GM19025 (cell line): ENCODE measurements around the gene RFWD3.
"Not testable (repeated sequence)": the region's sequence is repeated elsewhere in the genome, so short reads cannot be mapped to it uniquely, and the experiment has no call there.

Experiments used
- ATAC-seq: cut with Tn5 transposase; IDR thresholded peaks from one replicate; pipeline ENCODE4 v1.9.1; 2021; ENCODE audit warnings: mild to moderate bottlenecking, low read depth, moderate library complexity; ENCODE audit not compliant: unreplicated experiment

The RFWD3 gene

DNA sequence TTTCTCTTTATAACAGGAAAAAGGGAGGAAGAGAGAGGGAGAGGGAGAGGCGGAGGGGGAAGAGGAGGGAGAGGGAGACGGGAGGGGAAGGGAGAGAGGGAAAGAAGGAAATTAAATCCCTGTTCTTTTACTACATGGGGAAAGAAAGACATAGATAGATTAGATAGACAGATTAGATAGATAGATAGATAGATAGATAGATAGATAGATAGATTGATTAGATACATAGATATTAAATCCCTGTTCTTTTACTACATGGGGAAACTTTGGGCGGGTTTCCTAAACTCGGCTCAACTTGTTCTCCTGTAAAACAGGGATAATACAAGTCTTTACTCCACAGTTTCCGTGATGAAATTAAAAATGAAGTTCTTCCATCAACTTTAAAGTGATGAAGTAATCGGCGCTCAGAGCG lies 661 bp downstream of the RFWD3 start:
- no peak for ATAC-seq

DNA sequence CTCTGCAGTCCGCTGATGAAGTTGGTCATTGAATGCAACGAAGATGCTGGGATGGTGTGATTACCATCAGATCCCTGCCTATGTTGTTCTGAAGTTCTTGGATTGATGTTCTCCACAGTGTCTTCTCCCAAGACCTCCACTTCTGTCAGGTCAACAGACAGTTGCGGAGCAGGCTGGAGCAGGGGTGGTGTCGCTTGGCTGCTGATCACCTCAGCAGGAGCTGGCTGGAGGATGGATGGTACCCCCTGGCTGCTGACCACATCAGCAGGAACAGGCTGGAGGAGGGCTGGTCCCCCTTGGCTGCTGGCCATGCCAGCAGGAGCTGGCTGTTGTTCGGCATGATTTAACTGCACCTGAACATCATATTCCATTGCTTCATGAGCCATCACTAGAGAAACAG lies 5.6 kb downstream of the RFWD3 start:
- ATAC-seq = no peak

DNA sequence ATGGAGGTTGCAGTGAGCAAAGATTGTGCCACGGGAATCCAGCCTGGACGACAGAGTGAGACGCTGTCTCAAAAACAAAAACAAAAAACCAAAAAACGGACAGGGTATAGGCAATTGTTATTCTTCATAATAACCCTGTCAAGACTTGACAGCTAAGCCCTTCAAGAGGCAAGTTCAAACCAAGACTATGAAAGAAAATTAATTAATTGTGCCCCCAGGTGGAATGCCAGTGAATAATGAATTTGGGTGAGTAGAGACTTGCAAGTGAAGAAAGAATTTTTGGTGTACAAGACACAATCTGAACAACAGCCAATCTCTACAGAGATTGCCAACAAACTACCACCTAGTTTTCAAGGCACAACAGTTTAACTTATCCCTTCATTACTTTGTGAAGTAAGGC lies 6.3 kb downstream of the RFWD3 start:
- no peak for ATAC-seq

DNA sequence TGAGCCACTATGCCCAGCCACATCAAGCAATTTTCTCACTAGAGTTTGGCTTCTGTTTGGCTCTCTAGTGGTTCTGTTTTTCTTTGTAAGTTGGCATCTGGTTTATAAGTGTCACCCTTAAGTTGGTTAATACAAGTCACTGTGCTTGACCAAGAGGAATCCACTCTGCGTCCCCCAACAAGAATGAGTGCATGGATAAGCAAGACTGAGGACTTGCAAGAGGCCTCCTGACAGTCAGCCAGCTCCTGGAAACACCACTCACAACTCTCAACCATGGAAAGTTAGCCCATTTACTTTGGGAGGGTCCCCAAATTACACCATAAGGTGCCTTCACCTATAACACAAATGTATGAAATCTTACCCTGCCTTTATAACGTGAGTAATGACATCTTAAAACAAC lies 7.6 kb downstream of the RFWD3 start:
- ATAC-seq = no peak

DNA sequence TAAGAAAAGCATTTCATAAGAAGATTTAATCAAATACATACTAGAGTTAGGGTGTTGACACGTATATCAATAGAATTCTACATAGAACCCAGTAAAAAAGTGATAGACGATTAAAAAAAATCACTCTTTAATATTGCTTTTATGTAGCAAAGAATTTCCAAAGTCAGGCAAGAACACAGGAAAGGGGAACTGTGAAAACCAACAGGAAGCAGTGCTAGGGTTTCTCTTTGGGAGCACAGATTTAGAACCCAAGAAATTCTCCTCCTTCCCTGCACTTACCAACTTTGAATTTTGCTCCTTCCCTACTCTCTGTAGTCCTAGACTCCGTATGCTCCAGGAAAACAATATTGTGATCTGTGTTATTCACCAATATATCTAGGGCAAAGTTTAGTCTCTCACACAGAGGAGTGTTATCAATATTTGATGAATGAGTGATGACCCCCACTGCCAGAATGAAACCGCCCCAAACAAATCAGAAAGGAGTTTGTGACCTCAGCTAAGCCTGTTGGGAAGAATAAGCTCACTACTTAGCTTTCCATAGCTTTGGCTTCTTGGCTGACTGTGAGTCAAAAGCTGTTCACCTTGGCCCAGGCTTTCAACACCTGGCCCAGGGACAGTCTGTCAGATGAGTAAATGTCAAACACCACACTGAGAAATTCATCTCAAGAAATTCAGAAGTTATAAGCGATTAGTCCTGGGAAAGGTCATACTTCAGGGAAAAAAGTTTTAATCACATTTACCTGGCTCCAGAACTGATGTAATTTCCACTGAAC lies 8.6 kb downstream of the RFWD3 start:
- no peak for ATAC-seq

DNA sequence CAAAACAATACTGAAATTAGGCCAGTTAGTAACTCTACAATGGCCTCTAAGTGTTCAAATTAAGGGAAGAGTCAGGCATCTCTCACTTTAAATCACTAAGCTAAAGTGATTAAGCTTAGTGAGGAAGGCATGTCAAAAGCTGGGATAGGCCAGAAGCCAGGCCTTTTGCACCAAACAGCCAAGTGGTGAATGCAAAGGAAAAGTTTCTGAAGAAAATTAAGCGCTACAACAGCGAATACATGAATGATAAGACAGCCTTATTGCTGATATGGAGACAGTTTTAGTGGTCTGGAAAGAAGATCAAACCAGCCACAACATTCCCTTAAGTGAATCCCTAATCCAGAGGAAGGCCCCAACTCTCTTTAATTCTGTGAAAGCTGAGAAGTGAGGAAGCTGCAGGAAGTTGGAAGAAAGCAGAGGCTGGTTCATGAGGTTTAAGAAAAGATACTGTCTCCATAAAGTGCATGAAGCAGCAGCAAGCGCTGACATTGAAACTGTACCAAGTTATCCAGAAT lies 12.1 kb downstream of the RFWD3 start:
- ATAC-seq = no peak

DNA sequence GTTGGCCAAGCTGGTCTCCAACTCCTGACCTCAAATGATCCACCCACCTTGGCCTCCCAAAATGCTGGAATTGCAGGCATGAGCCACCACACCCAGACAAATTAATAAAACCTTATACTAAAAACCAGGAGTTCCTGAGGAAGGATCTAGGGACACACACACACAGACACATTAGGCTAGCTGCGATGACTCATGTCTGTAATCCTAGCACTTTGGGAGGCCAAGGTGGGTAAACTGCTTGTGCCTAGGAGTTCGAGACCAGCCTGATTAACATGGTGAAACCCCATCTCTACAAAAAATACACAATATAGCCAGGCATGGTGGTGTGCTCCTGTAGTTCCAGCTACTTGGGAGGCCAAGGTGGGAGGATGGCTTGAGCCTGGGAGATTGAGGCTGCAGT lies 13.8 kb downstream of the RFWD3 start:
- not testable (repeated sequence) for ATAC-seq

DNA sequence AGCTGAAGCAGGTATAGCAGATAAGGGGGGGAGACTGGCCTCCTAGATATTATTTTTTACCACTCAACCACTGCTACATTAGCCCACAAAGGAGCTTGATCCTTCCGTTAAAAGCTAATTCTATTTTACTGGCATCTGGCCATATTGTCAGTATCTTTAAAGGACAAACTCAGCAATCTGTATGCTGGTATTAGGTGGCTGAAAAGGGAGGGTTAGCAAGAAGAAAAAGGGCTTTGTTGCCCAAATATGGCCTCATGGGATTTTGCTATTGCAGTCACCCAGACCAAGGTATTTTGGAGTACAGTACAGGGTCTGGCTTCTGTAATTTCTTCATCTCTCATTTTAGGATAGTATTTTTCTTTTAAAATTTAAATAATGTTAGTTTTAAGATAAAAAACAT lies 14.4 kb downstream of the RFWD3 start:
- no peak for ATAC-seq

DNA sequence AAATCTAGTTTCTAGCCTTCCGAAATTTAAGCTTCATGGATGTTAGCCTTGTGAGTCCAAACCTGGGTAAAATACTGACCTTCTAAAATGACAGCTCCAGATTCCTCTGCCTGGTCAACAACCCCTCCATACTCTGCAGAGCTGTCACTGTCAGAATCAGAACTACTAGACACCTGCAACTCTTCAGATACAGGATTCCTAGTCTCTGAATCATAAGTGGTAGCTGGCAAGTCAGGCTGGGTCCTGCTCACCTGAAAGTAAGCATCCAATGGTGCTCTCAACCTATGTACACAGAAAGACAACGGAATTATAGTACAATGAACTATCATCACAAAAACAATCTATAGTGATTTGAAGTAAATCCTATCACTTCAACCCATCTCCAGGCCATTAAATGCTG lies 14.8 kb downstream of the RFWD3 start:
- ATAC-seq = no peak

DNA sequence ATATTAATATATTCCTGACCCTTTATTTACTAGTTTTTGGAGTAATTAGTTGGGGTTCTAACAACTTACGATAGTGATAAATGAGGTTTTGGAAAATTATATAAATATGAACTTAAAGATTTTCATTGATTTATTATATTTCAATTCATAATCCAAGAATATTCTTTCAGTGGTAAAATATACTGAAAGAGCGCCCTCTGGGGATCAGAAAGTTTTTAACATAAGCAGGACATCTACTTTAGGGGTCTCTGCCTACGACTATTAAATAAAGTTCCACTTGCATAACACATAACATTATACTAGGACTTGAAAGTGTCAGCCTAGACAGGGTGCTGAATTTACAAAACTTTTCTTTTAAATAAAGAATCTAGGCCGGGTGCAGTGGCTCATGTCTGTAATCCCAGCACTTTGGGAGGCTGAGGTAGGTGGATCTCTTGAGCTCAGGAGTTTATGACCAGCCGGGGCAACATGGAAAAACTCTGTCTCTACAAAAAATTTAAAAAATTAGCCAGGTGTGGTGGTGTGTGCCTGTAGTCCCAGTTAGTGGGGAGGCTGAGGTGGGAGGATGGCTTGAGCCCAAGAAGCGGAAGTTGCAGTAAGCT lies 15.6 kb downstream of the RFWD3 start:
- no peak for ATAC-seq

DNA sequence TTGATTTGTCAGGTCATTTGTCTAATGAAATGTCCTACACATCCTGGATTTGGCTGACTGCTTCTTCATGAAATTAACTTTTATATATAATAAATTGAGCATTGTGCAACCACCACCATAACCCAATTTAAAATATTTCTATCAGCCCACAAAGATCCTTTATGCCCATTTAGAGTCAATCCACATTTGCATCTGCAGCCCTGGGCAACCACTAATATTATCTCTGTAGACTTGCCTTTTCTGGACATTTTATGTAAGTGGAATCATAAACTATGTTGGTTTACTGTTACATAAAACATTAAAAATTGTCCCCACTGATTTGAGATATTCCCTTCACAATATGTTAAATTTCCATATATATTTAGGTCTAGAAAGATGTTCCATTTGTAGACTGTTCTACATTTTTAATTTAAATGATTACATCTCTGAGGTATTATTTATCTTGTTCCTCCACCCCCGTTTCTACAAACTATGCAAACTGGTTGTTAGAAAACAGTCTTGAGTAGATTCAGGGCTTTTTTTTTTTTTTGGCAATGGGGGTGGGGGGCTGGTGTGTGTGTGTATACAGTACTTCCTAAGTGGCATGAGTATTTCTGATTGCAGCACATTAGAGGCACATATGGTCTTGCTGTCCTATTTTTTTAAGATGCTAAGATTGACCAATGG lies 16.7 kb downstream of the RFWD3 start:
- no peak for ATAC-seq

DNA sequence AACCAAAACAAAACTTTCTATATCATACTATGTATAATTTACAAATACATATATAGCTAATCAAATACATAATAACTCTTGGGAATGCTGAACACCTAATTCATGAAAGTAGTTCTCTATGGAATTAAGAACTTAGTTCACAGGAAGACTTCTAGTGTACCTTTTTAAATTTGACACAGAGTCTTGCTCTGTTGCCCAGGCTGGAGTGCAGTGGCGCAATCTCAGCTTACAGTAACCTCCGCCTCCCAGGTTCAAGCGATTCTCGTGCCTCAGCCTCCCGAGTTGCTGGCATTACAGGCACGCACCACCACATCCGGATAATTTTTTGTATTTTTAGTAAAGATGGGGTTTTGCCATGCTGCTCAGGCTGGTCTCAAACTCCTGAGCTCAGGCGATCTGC lies 24.7 kb downstream of the RFWD3 start:
- no peak for ATAC-seq

DNA sequence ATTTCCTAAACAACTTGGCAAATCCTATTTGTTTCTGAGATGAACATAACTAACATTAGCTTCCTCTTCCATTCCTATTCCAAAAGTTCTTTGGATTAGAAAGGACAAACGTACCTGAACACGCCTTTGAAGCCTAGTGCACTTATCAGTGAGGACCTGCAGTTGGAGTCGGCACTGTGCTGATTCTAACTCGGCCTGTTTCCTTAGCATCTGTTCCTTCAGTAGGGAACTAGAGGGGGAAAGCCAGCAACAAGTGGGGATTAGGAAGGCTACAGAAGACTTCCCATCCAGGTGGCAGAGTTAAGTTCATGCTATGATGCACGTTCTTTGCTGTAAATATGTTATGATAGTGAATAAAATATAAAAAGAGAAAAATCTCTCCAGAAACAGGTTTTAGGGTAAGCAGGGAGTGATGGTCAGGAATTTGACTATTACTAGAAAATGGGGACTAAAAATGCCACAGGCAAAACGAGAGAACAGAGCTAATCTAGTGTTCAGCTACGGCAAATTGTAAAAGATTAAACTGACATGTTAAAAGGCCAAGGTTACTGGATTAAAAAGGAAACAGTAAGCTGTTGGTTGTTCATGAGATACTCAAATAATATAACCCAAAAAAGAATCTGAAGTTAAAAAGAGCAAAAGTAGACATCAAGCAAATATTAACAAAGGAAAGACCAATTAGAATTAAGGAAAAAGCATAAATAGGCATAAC lies 28.8 kb downstream of the RFWD3 start:
- no peak for ATAC-seq

DNA sequence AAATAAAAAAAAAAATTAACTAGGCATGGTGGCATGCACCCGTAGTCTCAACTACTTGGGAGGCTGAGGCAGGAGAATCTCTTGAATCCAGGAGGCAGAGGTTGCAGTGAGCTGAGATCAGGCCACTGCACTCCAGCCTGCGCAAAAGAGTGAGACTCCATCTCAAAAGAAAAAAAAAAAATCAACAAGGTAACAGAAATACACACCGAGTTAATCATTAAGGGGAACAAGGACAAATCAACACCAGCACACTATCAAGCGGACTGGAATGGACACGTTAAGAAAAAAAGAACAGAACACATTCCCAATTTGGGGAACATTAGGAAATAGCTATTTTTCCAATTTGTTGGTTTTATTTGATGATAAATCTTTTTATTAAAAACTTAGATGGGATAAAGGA lies 31.4 kb downstream of the RFWD3 start:
- no peak for ATAC-seq

DNA sequence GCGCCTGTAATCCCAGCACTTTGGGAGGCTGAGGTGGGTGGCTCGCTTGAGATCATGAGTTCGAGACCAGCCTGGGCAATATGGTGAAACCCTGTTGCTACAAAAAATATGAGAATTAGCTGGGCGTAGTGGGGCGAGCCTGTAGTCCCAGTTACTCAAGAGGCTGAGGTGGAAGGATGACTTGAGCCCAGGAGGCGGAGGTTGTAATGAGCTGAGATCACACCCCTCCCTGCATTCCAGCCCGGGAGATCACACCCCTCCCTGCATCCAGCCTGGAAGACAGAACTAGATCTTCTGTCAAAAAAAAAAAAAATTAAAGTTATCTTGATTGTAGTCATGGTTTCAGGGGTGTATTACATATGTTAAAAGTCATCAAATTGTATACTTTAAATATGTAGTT lies 33.0 kb downstream of the RFWD3 start:
- ATAC-seq = no peak

DNA sequence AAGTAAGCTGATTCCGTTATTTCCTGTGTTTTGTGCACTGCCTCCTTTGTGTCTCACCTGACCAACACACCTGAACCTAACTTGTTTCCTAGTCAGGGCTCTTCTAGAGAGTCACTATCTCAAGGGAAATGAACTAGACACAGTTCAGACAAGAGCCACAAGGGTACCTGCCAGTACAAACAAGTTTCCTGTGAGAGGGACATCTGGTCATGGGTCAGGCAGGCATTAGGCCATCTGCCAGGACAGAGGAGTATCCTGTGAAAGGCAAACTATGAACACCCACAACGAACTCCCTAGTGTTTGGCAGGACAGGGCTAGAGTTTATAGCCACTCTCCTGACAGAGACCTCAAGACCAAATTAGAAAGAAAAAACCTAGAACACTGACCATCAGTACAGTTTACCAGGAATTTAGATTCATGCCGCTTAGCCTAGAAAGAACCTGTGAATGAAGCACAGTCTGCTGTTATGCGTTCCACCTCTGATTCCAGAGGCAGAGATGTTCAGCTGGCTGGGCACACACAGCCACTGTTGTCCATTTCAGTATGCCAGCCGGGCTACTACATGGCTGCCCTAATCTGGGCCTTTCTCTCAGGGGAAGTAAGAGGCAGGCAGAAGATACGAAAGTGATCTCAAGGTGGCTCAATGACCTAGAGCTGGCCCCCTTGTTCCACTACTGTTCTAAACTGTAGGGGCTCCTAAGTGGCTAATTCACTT lies 39.0 kb downstream of the RFWD3 start:
- no peak for ATAC-seq

DNA sequence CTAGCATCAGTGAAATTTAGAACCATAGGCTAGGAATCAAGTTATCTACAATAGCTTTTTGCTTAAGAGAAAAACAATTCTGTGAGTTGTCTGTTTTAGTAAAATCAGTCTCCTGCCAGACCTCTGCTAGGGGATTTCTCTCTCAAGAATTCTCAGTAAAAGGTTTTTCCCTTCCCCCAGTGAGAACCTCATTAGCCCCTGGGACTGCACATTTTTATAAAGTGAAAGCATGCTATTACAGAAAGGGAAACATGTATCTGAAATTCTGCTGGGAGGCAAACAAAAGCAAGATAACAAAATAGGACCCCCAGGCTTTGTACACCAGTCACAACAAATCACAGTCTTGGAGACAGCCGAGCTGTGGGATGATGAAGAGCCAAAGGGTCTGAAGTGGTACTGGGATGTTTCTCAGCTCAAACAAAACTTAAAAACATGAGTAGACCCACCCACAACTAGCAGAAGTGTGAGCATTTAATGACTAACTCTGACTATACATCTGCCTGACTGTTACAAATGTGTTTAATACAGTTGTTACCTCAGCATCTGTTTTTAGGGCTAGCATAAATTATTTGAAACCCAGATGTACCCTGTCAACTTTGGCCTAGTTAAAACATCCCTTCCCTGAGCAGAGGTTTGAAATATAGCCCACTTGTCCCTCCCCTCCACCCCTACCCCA lies 39.8 kb downstream of the RFWD3 start:
- ATAC-seq = peak; percentile 51

DNA sequence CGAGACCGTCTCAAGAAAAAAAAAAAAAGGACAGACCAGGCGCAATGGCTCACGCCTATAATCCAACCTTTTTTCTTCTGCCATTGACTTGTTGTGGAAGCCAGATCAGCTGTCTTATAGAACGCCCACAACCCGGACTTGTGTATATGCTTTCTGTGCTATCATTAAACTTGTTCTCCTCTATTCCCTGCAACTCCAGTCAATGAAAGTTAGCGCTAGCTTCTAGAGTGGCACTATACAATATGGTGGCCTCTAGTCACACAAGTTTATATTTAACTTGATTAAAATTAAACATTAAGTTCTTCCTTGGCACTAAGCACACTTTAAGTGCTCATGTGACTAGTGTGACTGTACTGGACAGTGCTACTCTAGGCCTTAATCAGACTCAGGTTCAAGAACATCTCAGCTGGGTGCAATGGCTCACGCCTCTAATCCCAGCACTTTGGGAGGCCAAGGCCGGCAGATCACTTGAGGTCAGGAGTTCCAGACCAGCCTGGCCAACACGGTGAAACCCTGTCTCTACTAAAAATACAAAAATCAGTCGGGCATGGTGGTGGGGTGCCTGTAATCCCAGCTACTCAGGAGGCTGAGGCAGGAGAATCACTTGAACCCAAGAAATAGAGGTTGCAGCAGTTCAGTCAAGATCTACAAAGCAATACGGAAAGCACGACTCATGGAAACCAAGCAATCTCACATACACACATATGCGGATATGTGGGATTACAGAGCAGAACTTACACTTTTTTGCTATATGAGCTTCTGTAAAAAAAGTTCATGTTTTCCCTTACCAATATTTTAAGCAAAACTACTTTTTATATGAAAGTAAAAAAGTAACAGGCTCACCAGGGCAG lies 41.0 kb downstream of the RFWD3 start:
- ATAC-seq = no peak

DNA sequence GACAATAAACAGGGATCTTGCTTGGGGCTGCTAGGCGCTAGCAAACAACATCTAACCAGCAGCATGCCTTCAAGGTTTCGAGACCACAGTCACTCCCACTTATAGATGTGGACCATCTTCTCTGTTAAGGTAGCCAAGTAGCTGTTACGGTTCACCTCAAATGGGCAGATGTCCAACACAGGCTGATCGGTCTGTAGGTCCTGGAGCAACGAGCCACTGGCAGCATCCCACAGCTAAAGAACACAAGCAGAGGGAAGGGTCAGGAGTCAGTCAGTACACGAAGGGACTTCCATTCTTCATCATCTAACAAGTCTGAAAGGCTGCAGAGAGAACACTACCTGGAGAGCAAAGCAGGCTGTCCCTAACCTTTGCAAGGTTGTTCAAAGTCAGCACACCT lies 42.8 kb downstream of the RFWD3 start:
- no peak for ATAC-seq
